Astrocyte of the cerebellum (primary cell): Measurements from ENCODE around the gene MAP4K1.

Source experiments
- DNase-seq: peaks from one replicate; pipeline ENCODE4 v3.0.0-alpha.2; 2011; ENCODE audit warnings: low read depth
- H3K4me3 ChIP-seq: 2 replicates; pipeline ENCODE4 v1.5.1; 2011; ENCODE audit warnings: mild to moderate bottlenecking, low read depth, low read length, moderate library complexity
- in situ Hi-C: cut with HindIII; loops from 2 replicates; pipeline ENCODE4 v1.10.0; 2017; ENCODE audit warnings: low sequenced_read_pairs
- TF ChIP-seq, protein P1 (sequence below): IDR thresholded peaks from 2 replicates; pipeline ENCODE4 v1.5.1; 2012; ENCODE audit warnings: low read length, low read depth, moderate library complexity, mild to moderate bottlenecking; ENCODE audit errors: missing control alignments

The MAP4K1 gene

DNA sequence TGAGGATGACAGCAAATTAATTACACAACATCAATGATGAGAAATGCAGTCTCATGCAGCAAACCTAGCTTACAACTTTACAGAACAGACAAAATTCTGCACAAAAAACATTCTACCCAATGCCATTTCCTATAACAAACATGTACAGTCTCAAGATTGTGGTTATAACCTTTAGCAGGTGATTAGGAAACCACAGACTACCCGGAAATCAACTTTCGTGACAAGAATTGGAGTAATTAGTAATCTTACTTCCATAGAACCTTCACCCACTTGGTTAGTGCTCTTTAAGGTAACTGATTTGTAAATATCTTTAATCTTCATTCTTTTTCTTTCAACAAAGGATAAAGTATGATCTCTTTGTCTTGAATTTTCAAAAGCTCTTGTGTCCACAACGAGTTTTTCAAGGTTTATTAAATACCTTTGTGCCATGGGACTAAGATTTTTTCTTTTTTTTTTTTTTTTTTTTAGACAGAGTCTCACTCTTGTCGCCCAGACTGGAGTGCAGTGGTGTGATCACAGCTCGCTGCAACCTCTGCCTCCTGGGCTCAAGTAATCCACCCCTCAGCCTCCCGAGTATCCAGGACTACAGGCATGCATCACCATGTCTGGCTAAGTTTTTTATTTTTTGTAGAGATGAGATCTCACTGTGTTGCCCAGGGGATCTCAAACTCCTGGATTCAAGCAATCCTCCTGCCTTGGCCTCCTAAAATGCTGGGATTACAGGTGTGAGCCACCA is 78.8 kb downstream of the MAP4K1 start:
- no peak overlapping the region for H3K4me3 ChIP-seq
- TF ChIP-seq, protein P1, sequence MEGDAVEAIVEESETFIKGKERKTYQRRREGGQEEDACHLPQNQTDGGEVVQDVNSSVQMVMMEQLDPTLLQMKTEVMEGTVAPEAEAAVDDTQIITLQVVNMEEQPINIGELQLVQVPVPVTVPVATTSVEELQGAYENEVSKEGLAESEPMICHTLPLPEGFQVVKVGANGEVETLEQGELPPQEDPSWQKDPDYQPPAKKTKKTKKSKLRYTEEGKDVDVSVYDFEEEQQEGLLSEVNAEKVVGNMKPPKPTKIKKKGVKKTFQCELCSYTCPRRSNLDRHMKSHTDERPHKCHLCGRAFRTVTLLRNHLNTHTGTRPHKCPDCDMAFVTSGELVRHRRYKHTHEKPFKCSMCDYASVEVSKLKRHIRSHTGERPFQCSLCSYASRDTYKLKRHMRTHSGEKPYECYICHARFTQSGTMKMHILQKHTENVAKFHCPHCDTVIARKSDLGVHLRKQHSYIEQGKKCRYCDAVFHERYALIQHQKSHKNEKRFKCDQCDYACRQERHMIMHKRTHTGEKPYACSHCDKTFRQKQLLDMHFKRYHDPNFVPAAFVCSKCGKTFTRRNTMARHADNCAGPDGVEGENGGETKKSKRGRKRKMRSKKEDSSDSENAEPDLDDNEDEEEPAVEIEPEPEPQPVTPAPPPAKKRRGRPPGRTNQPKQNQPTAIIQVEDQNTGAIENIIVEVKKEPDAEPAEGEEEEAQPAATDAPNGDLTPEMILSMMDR: no peak
- no peak for DNase-seq
- in situ Hi-C loops: no loop called here

DNA sequence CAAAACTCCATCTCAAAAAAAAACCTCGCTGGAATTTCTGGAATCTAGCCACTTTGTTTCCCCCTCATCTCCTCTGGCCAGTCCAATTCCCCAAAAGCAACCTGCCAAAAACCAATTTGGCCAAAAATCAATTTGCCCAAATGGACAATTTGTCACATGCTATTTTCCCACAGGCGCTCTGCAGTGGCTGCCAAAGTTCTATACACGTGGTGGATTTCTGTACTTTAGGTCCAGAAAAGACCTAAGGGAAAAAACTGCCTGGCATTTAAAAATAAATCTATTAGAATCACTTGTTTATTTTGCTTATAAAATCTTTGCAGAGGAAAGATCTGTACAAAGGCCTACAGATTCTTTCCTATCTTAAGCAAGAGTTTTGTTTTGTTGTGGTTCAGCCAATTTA is 79.4 kb downstream of the MAP4K1 start:
- in situ Hi-C loops: no loop called here
- no peak for DNase-seq
- TF ChIP-seq, protein P1: no peak
- H3K4me3 ChIP-seq: no peak overlapping the region
